HCT116 (cell line): ENCODE results near the gene SLC11A1. TPM values are rescaled to one million over a fixed set of nuclear protein-coding genes. Genes with fewer than 3 reads are reported as not detected.

ENCODE experiments used
- ATAC-seq: fragments of 200-7000 bp; cut with Tn5 transposase; 2 replicates; pipeline ENCODE4 v1.9.1; 2020; ENCODE audit warnings: mild to moderate bottlenecking, moderate library complexity
- BruUV-seq: library from RNA; stranded (reverse); fragments of 400-500 nt; replicated peaks from 2 replicates; lab custom pipeline; 2021; lab: Mats Ljungman, UMichigan
- CTCF ChIA-PET: fragments of 300-600 bp; sonication (Branson Sonifier 250); formaldehyde crosslinking; loops from one replicate; lab custom pipeline; 2021; ENCODE audit warnings: antibody characterized with exemption; lab: Charles Lee
- POLR2A ChIA-PET: fragments of 300-600, 350-600 bp; sonication (Branson Sonifier 250); formaldehyde crosslinking; loops from one replicate; lab custom pipeline; 2021; ENCODE audit warnings: antibody characterized with exemption; lab: Charles Lee
- RAD21 ChIA-PET, 2 experiments: fragments of 300-600 bp; sonication (Branson Sonifier 250); formaldehyde crosslinking; loops; one replicate each; lab custom pipeline; 2023; ENCODE audit warnings: low total read pairs in 2 of 2; ENCODE audit not compliant: uncharacterized antibody in 2 of 2, unreplicated experiment in 2 of 2, low non-redundant PET in 1 of 2; lab: Charles Lee
- DNase-seq: peaks from one replicate; pipeline ENCODE4 v3.0.0-alpha.2; 2010; ENCODE audit warnings: low read depth, low spot score
- H2AFZ ChIP-seq: fragments of 200-600 bp; shearing (Covaris generic), sonication (generic); 2 replicates; pipeline ENCODE4 v1.6.1; 2017; ENCODE audit warnings: low read depth, mixed run types, mixed read lengths, antibody characterized with exemption, low read length; ENCODE audit not compliant: poor library complexity, severe bottlenecking
- H3K27ac ChIP-seq: 2 replicates; pipeline ENCODE4 v1.5.1; 2012; ENCODE audit warnings: low read depth, low read length
- H3K27me3 ChIP-seq: fragments of 200-600 bp; sonication (generic); 2 replicates; pipeline ENCODE4 v1.6.1; 2016; ENCODE audit warnings: mixed run types, low read length, mixed read lengths; ENCODE audit not compliant: insufficient read depth
- H3K36me3 ChIP-seq, 2 experiments: fragments of 200-500 bp in 1 of 2; fragments of 200-600 bp in 1 of 2; sonication (Bioruptor generic) in 1 of 2; sonication (generic) in 1 of 2; 2 replicates each; pipeline versions ENCODE4 v1.5.1 to v1.6.1; 2014 to 2016; ENCODE audit warnings: low read length in 2 of 2, inconsistent platforms in 1 of 2, mixed read lengths in 1 of 2, mixed run types in 1 of 2; ENCODE audit not compliant: insufficient read depth in 2 of 2, control insufficient read depth in 1 of 2
- H3K4me1 ChIP-seq, 2 experiments: fragments of 200-600 bp in 1 of 2; sonication (generic) in 1 of 2; 2 replicates each; pipeline versions ENCODE4 v1.5.1 to v1.6.1; 2012 to 2017; ENCODE audit warnings: low read length in 2 of 2, inconsistent platforms in 1 of 2, mild to moderate bottlenecking in 1 of 2, mixed read lengths in 1 of 2, mixed run types in 1 of 2, moderate library complexity in 1 of 2; ENCODE audit not compliant: insufficient read depth in 2 of 2, control insufficient read depth in 1 of 2
- H3K4me2 ChIP-seq: fragments of 200-600 bp; sonication (generic); 2 replicates; pipeline ENCODE4 v1.6.1; 2017; ENCODE audit warnings: mixed run types, low read length, mixed read lengths
- H3K4me3 ChIP-seq, 2 experiments: fragments of 200-600 bp in 1 of 2; sonication (generic) in 1 of 2; replicated peaks in 1 of 2; 2 replicates each; pipeline ENCODE4 v1.5.1; 2011 to 2016; ENCODE audit warnings: low read length in 2 of 2, control low read depth in 1 of 2, low read depth in 1 of 2, mild to moderate bottlenecking in 1 of 2, mixed read lengths in 1 of 2, mixed run types in 1 of 2
- H3K79me2 ChIP-seq: fragments of 200-600 bp; sonication (generic); 2 replicates; pipeline ENCODE4 v1.6.1; 2017; ENCODE audit warnings: mild to moderate bottlenecking, mixed run types, low read length, moderate library complexity, mixed read lengths; ENCODE audit not compliant: insufficient read depth
- H3K9ac ChIP-seq: fragments of 200-600 bp; sonication (generic); 2 replicates; pipeline ENCODE4 v1.6.1; 2016; ENCODE audit warnings: low read length, mixed read lengths
- H3K9me2 ChIP-seq: fragments of 200-600 bp; sonication (generic), shearing (Covaris generic); 2 replicates; pipeline ENCODE4 v1.6.1; 2017; ENCODE audit warnings: mixed run types, mild to moderate bottlenecking, moderate library complexity; ENCODE audit not compliant: insufficient read depth
- H3K9me3 ChIP-seq, 2 experiments: fragments of 200-500 bp in 1 of 2; fragments of 200-600 bp in 1 of 2; sonication (Bioruptor generic) in 1 of 2; sonication (generic) in 1 of 2; 2 replicates each; pipeline ENCODE4 v1.6.1; 2014 to 2017; ENCODE audit warnings: low read length in 2 of 2, mixed read lengths in 2 of 2, inconsistent platforms in 1 of 2, low read depth in 1 of 2, mild to moderate bottlenecking in 1 of 2, mixed run types in 1 of 2, moderate library complexity in 1 of 2; ENCODE audit not compliant: control insufficient read depth in 1 of 2, insufficient read depth in 1 of 2
- H4K20me1 ChIP-seq: fragments of 200-600 bp; sonication (generic), shearing (Covaris generic); 2 replicates; pipeline ENCODE4 v1.6.1; 2017; ENCODE audit warnings: mixed run types, mild to moderate bottlenecking, moderate library complexity; ENCODE audit not compliant: insufficient read depth
- CBX3 ChIP-seq: IDR thresholded peaks from 2 replicates; pipeline ENCODE4 v1.6.1; 2012; ENCODE audit warnings: low read depth
- CEBPB ChIP-seq: IDR thresholded peaks from 2 replicates; pipeline ENCODE4 v1.6.1; 2012; ENCODE audit warnings: low read depth
- EZH2 ChIP-seq: fragments of 200-600 bp; sonication (generic); IDR thresholded peaks from 2 replicates; pipeline ENCODE4 v1.6.1; 2017; ENCODE audit warnings: antibody characterized with exemption, mixed run types
- EZH2phosphoT487 ChIP-seq: fragments of 200-600 bp; IDR thresholded peaks from 2 replicates; pipeline ENCODE4 v1.6.1; 2018; ENCODE audit warnings: antibody characterized with exemption, borderline replicate concordance
- FOSL1 ChIP-seq: IDR thresholded peaks from 2 replicates; pipeline ENCODE4 v1.6.1; 2012; ENCODE audit warnings: low read depth
- JUND ChIP-seq: IDR thresholded peaks from 2 replicates; pipeline ENCODE4 v1.6.1; 2012
- POLR2A ChIP-seq: IDR thresholded peaks from 2 replicates; pipeline ENCODE4 v1.7.0; 2011; ENCODE audit warnings: borderline replicate concordance; ENCODE audit not compliant: insufficient read depth, insufficient read length; ENCODE audit errors: extremely low read depth
- POLR2AphosphoS5 ChIP-seq: IDR thresholded peaks from 2 replicates; pipeline ENCODE4 v1.6.1; 2011; ENCODE audit warnings: mild to moderate bottlenecking, low read depth, low read length, moderate library complexity
- RAD21 ChIP-seq: IDR thresholded peaks from 2 replicates; pipeline ENCODE4 v1.6.1; 2012; ENCODE audit warnings: low read depth, mild to moderate bottlenecking
- REST ChIP-seq: IDR thresholded peaks from 2 replicates; pipeline ENCODE4 v1.6.1; 2012; ENCODE audit warnings: low read depth
- SIN3A ChIP-seq: IDR thresholded peaks from 2 replicates; pipeline ENCODE4 v1.6.1; 2012; ENCODE audit warnings: low read depth
- YY1 ChIP-seq: IDR thresholded peaks from 2 replicates; pipeline ENCODE4 v1.6.1; 2011; ENCODE audit warnings: low read length, low read depth, moderate library complexity, mild to moderate bottlenecking; ENCODE audit not compliant: insufficient replicate concordance; ENCODE audit errors: extremely low read depth
- ZBTB33 ChIP-seq: IDR thresholded peaks from 2 replicates; pipeline ENCODE4 v1.6.1; 2011; ENCODE audit warnings: mild to moderate bottlenecking, low read length, moderate library complexity; ENCODE audit not compliant: insufficient replicate concordance; ENCODE audit errors: extremely low read depth
- ZFX ChIP-seq: fragments of 450-650 bp; IDR thresholded peaks from 2 replicates; pipeline ENCODE4 v1.6.1; 2017
- ZNF274 ChIP-seq: fragments of 200-500 bp; sonication (Bioruptor generic); IDR thresholded peaks from 2 replicates; pipeline ENCODE4 v1.6.1; 2014; ENCODE audit warnings: mild to moderate bottlenecking, low read depth, low read length, inconsistent platforms
- intact Hi-C: fragments of 100-400 bp; cut with micrococcal nuclease; formaldehyde crosslinking; loops from 2 replicates; pipeline ENCODE4 v1.10.0; 2022
- total RNA-seq: library from RNA; stranded (reverse); gene quantifications from one replicate; pipeline ENCODE4 v1.2.1, GENCODE V29; 2021; ENCODE audit not compliant: unreplicated experiment
- TF ChIP-seq, protein P1 (sequence below): IDR thresholded peaks from 2 replicates; pipeline ENCODE4 v1.6.1; 2012
- TF ChIP-seq, protein P2 (sequence below): IDR thresholded peaks from 2 replicates; pipeline ENCODE4 v1.6.1; 2012
- TF ChIP-seq, protein P3 (sequence below), 3 experiments: fragments of 200-600 bp in 1 of 3; sonication (generic) in 1 of 3; IDR thresholded peaks in 2 of 3; conservative IDR thresholded peaks in 1 of 3; 2 replicates each; pipeline ENCODE4 v1.5.1; 2012 to 2017; ENCODE audit warnings: low read depth in 2 of 3, low read length in 2 of 3, antibody characterized with exemption in 1 of 3, borderline replicate concordance in 1 of 3, control low read depth in 1 of 3, mild to moderate bottlenecking in 1 of 3, mixed read lengths in 1 of 3, mixed run types in 1 of 3, moderate library complexity in 1 of 3; ENCODE audit not compliant: insufficient read depth in 1 of 3

Gene SLC11A1
- total RNA-seq, 1 experiment from 2014 or later, result 0.42 TPM

DNA sequence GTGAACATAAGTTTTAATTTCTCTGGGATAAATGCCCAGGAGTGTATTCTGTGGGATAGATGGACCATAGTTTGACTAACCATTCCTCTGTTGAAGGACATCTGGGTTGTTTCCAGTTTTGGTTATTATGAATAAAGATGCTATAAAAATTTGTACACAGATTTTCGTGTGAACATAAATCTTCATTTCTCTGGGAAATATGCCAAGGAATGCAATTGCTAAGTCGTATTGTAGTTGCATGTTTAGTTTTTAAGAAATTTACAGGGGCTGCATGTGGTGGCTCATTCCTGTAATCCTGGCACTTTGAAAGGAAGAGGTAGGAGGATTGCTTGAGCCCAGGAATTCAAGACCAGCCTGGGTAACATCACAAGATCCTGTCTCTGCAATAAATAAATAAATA is 6.9 kb upstream of the SLC11A1 start (continued):
- TF ChIP-seq CEBPB, result no peak
- TF ChIP-seq, protein P1, sequence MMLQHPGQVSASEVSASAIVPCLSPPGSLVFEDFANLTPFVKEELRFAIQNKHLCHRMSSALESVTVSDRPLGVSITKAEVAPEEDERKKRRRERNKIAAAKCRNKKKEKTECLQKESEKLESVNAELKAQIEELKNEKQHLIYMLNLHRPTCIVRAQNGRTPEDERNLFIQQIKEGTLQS, result no peak

DNA sequence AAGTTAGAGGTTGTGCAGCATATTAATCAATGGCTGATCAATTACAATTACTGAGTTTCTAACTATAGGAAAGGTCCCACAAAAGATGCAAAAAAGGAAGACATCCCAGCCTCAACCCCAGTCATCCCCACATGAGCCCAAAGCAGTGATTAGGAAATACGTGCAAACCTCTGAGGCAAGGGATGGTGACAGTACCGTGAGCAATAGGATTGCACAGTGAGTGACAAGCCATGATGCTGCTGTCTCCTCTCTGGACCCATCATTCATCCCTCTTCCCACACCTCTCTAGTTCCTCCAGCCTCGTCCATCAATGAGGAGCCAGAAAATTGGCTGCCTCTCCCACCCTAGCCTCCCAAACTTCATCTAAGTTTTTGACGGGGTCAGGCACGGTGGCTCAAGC is 4.0 kb upstream of the SLC11A1 start:
- Histone ChIP-seq H3K9ac (no peak overlapping the region), H3K79me2 (no peaks in the 10 kb centered on the region), H3K9me2 (no peaks in the 10 kb centered on the region), H3K27me3 (no peaks in the 10 kb centered on the region), H3K4me2 (no peak overlapping the region), H2AFZ (no peak overlapping the region), H3K9me3 (no peaks in the 10 kb centered on the region), H3K27ac (no peak overlapping the region), H3K4me3 (no peak overlapping the region), H3K4me1 (no peaks in the 10 kb centered on the region), H3K36me3 (no peaks in the 10 kb centered on the region), H4K20me1 (no peaks in the 10 kb centered on the region)
- CTCF ChIA-PET, result interaction anchor here (0.6 kb wide), 1 partner anchor 468 kb away, joined by 3 read pairs; no protein-coding TSS in a partner anchor
- intact Hi-C loops, result no loop called here
- no peak for TF ChIP-seq REST
- TF ChIP-seq POLR2AphosphoS5, result no peak
- TF ChIP-seq, protein P1, result no peak
- TF ChIP-seq SIN3A, result no peak
- TF ChIP-seq EZH2phosphoT487, result no peak
- TF ChIP-seq ZFX, result no peak
- TF ChIP-seq YY1, result no peak
- TF ChIP-seq, protein P2, sequence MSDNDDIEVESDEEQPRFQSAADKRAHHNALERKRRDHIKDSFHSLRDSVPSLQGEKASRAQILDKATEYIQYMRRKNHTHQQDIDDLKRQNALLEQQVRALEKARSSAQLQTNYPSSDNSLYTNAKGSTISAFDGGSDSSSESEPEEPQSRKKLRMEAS, result no peak
- TF ChIP-seq, protein P3, sequence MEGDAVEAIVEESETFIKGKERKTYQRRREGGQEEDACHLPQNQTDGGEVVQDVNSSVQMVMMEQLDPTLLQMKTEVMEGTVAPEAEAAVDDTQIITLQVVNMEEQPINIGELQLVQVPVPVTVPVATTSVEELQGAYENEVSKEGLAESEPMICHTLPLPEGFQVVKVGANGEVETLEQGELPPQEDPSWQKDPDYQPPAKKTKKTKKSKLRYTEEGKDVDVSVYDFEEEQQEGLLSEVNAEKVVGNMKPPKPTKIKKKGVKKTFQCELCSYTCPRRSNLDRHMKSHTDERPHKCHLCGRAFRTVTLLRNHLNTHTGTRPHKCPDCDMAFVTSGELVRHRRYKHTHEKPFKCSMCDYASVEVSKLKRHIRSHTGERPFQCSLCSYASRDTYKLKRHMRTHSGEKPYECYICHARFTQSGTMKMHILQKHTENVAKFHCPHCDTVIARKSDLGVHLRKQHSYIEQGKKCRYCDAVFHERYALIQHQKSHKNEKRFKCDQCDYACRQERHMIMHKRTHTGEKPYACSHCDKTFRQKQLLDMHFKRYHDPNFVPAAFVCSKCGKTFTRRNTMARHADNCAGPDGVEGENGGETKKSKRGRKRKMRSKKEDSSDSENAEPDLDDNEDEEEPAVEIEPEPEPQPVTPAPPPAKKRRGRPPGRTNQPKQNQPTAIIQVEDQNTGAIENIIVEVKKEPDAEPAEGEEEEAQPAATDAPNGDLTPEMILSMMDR (IDR thresholded peaks at IDR 0.05 in 2 of 3, conservative IDR thresholded peaks at IDR 0.05 in 1 of 3; ENCODE audit: borderline replicate concordance in 1 of 3, insufficient read depth in 1 of 3, low read depth in 2 of 3, low read length in 2 of 3), result no peak
- TF ChIP-seq CEBPB, result no peak
- no peak for TF ChIP-seq RAD21
- no peak for TF ChIP-seq FOSL1
- TF ChIP-seq ZNF274, result no peak
- no peak for TF ChIP-seq JUND
- TF ChIP-seq POLR2A, result no peak
- no peak for TF ChIP-seq EZH2
- no peak for TF ChIP-seq ZBTB33
- no peak for TF ChIP-seq CBX3
- no TSS peak for BruUV-seq
- ATAC-seq, result no peak
- POLR2A ChIA-PET, result no interaction called here
- DNase-seq, result no peak
- RAD21 ChIA-PET, result no interaction called here
